OCI-LY7 (cell line): ENCODE data around the gene RTN4RL2. TPM values are rescaled to one million over a fixed set of nuclear protein-coding genes. Genes with fewer than 3 reads are reported as not detected.

ENCODE experiments used
- BruUV-seq: library from RNA; stranded (reverse); fragments of 400-500 nt; replicated peaks from 2 replicates; lab custom pipeline; 2021; lab: Mats Ljungman, UMichigan
- CTCF ChIA-PET: fragments of 300-600 bp; sonication (Branson Sonifier 250); formaldehyde crosslinking; loops from one replicate; lab custom pipeline; 2022; ENCODE audit warnings: antibody characterized with exemption; ENCODE audit not compliant: unreplicated experiment; lab: Charles Lee
- POLR2A ChIA-PET: fragments of 300-600 bp; sonication (Branson Sonifier 250); formaldehyde crosslinking; loops from one replicate; lab custom pipeline; 2022; ENCODE audit warnings: antibody characterized with exemption; lab: Charles Lee
- DNase-seq: peaks from one replicate; pipeline ENCODE4 v3.0.0-alpha.2; 2015; ENCODE audit warnings: low spot score
- H2AFZ ChIP-seq: fragments of 200-600 bp; sonication (generic), shearing (Covaris generic); 2 replicates; pipeline ENCODE4 v1.6.1; 2014; ENCODE audit warnings: mild to moderate bottlenecking, antibody characterized with exemption, low read length, moderate library complexity
- H3K27ac ChIP-seq: fragments of 200-600 bp; sonication (generic); 2 replicates; pipeline ENCODE4 v1.5.1; 2014; ENCODE audit warnings: mixed run types, low read depth, mild to moderate bottlenecking, moderate library complexity, low read length, inconsistent platforms; ENCODE audit not compliant: poor library complexity, severe bottlenecking
- H3K36me3 ChIP-seq: fragments of 200-600 bp; sonication (generic); 2 replicates; pipeline ENCODE4 v1.6.1; 2014; ENCODE audit warnings: mild to moderate bottlenecking, antibody characterized with exemption, low read length, moderate library complexity, mixed read lengths; ENCODE audit not compliant: insufficient read depth
- H3K4me1 ChIP-seq: fragments of 200-600 bp; sonication (generic); 2 replicates; pipeline ENCODE4 v1.5.1; 2014; ENCODE audit warnings: mild to moderate bottlenecking, low read length; ENCODE audit not compliant: insufficient read depth, poor library complexity, severe bottlenecking
- H3K4me2 ChIP-seq: fragments of 200-600 bp; sonication (generic); 2 replicates; pipeline ENCODE4 v1.6.1; 2014; ENCODE audit warnings: mild to moderate bottlenecking, low read length
- H3K4me3 ChIP-seq: fragments of 200-600 bp; sonication (generic); 2 replicates; pipeline ENCODE4 v1.5.1; 2014; ENCODE audit warnings: mild to moderate bottlenecking, low read depth, low read length; ENCODE audit not compliant: poor library complexity, severe bottlenecking
- H3K79me2 ChIP-seq: fragments of 200-600 bp; sonication (generic); 2 replicates; pipeline ENCODE4 v1.6.1; 2016; ENCODE audit warnings: low read depth, mild to moderate bottlenecking, low read length, moderate library complexity, mixed read lengths; ENCODE audit not compliant: insufficient read depth
- H3K9me2 ChIP-seq: fragments of 200-600 bp; sonication (generic); 2 replicates; pipeline ENCODE4 v1.6.1; 2016; ENCODE audit warnings: mild to moderate bottlenecking, low read length, mixed read lengths; ENCODE audit not compliant: insufficient read depth
- H3K9me3 ChIP-seq: fragments of 200-600 bp; sonication (generic); 2 replicates; pipeline ENCODE4 v1.6.1; 2014; ENCODE audit warnings: mild to moderate bottlenecking, mixed run types, low read length, mixed read lengths
- H4K20me1 ChIP-seq: fragments of 200-600 bp; sonication (generic); 2 replicates; pipeline ENCODE4 v1.6.1; 2014; ENCODE audit warnings: mild to moderate bottlenecking, antibody characterized with exemption, low read length, moderate library complexity, mixed read lengths; ENCODE audit not compliant: insufficient read depth
- EZH2phosphoT487 ChIP-seq: fragments of 200-600 bp; sonication (generic); IDR thresholded peaks from 2 replicates; pipeline ENCODE4 v1.6.1; 2018; ENCODE audit warnings: low read depth, borderline replicate concordance, mild to moderate bottlenecking, mixed run types, antibody characterized with exemption, low read length, moderate library complexity, mixed read lengths
- intact Hi-C: fragments of 100-400 bp; cut with micrococcal nuclease; formaldehyde crosslinking; loops from one replicate; pipeline ENCODE4 v1.10.0; 2022; ENCODE audit not compliant: unreplicated experiment
- total RNA-seq, 2 experiments: library from RNA; depleted of rRNA in 1 of 2; stranded (reverse); fragments of >200 nt in 1 of 2; shearing (Covaris generic) in 1 of 2; gene quantifications; 2 replicates each; pipeline ENCODE4 v1.2.3, GENCODE V29; 2014 to 2022
- TF ChIP-seq, protein P1 (sequence below): fragments of 200-600 bp; sonication (generic); conservative IDR thresholded peaks from 2 replicates; pipeline ENCODE4 v1.5.1; 2014; ENCODE audit warnings: mild to moderate bottlenecking, antibody characterized with exemption, low read length, moderate library complexity, mixed read lengths

RTN4RL2 gene
- total RNA-seq, 2 experiments from 2014 or later, result 0.25 to 4.2 TPM

GRCh38 chr11:57477507-57478189, 17.3 kb downstream of the RTN4RL2 start:
- Histone ChIP-seq H3K4me1 (peaks cover 45% of the 10 kb centered on the region), H3K9me2 (no peaks in the 10 kb centered on the region), H3K36me3 (no peaks in the 10 kb centered on the region), H4K20me1 (no peaks in the 10 kb centered on the region), H3K79me2 (no peaks in the 10 kb centered on the region), H3K9me3 (no peaks in the 10 kb centered on the region), H3K4me2 (no peak overlapping the region), H2AFZ (no peak overlapping the region), H3K4me3 (no peak overlapping the region), H3K27ac (no peak overlapping the region)
- intact Hi-C loops, result no loop called here
- POLR2A ChIA-PET, result no interaction called here
- no TSS peak for BruUV-seq
- CTCF ChIA-PET, result interaction anchor here (0.9 to 1.4 kb wide), 3 partner anchors 18 to 49 kb away, joined by 3 to 4 read pairs (median 3); partner anchors contain the start of gene RTN4RL2
- DNase-seq, result no peak
- no peak for TF ChIP-seq EZH2phosphoT487
- TF ChIP-seq, protein P1, sequence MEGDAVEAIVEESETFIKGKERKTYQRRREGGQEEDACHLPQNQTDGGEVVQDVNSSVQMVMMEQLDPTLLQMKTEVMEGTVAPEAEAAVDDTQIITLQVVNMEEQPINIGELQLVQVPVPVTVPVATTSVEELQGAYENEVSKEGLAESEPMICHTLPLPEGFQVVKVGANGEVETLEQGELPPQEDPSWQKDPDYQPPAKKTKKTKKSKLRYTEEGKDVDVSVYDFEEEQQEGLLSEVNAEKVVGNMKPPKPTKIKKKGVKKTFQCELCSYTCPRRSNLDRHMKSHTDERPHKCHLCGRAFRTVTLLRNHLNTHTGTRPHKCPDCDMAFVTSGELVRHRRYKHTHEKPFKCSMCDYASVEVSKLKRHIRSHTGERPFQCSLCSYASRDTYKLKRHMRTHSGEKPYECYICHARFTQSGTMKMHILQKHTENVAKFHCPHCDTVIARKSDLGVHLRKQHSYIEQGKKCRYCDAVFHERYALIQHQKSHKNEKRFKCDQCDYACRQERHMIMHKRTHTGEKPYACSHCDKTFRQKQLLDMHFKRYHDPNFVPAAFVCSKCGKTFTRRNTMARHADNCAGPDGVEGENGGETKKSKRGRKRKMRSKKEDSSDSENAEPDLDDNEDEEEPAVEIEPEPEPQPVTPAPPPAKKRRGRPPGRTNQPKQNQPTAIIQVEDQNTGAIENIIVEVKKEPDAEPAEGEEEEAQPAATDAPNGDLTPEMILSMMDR, result no peak

GRCh38 chr11:57479021-57479663, 18.8 kb downstream of the RTN4RL2 start:
- no peaks in the 10 kb centered on the region for H3K79me2 ChIP-seq
- ChIA-PET CTCF (interaction anchor here (0.6 kb wide), 1 partner anchor 15 kb away, joined by 8 read pairs; no protein-coding TSS in a partner anchor), POLR2A (no interaction called here)
- no peaks in the 10 kb centered on the region for H4K20me1 ChIP-seq
- BruUV-seq, result no TSS peak
- H3K4me2 ChIP-seq, result no peak overlapping the region
- peaks cover 9% of the 10 kb centered on the region for H3K36me3 ChIP-seq
- peaks cover 60% of the 10 kb centered on the region for H3K4me1 ChIP-seq
- intact Hi-C loops, result no loop called here
- no peaks in the 10 kb centered on the region for H3K9me2 ChIP-seq
- H3K4me3 ChIP-seq, result no peak overlapping the region
- no peak overlapping the region for H3K27ac ChIP-seq
- DNase-seq, result no peak
- no peak for TF ChIP-seq EZH2phosphoT487
- TF ChIP-seq, protein P1, result no peak
- no peak overlapping the region for H2AFZ ChIP-seq
- no peaks in the 10 kb centered on the region for H3K9me3 ChIP-seq

GRCh38 chr11:57479911-57480310, 19.6 kb downstream of the RTN4RL2 start:
- no peak overlapping the region for H3K27ac ChIP-seq
- peaks cover 68% of the 10 kb centered on the region for H3K4me1 ChIP-seq
- H3K36me3 ChIP-seq, result peaks cover 15% of the 10 kb centered on the region
- H3K9me2 ChIP-seq, result no peaks in the 10 kb centered on the region
- H4K20me1 ChIP-seq, result no peaks in the 10 kb centered on the region
- no peak for TF ChIP-seq EZH2phosphoT487
- TF ChIP-seq, protein P1, result no peak
- H3K9me3 ChIP-seq, result no peaks in the 10 kb centered on the region
- H3K79me2 ChIP-seq, result no peaks in the 10 kb centered on the region
- H2AFZ ChIP-seq, result no peak overlapping the region
- no TSS peak for BruUV-seq
- H3K4me2 ChIP-seq, result no peak overlapping the region
- H3K4me3 ChIP-seq, result no peak overlapping the region
- intact Hi-C loops, result loop anchor here (1.0 to 2.0 kb wide), 2 partner anchors 19 to 135 kb away; partner anchors contain the start of gene RTN4RL2
- ChIA-PET CTCF (no interaction called here), POLR2A (no interaction called here)
- DNase-seq, result no peak
